ENCODE measurements around the gene CEP97. TPM values are rescaled to one million over a fixed set of nuclear protein-coding genes. Genes with fewer than 3 reads are reported as not detected.
"Not testable (repeated sequence)": the region's sequence is repeated elsewhere in the genome, so short reads cannot be mapped to it uniquely, and the experiment has no call there.

CEP97 gene
- total RNA-seq, 4 donors from 2014 or later, result 3.0 to 6.7 (median 5.9) TPM

- Histone ChIP-seq H3K4me3 (peak overlapping the region; percentile 65 to 85 (median 73)), H3K4me1 (peaks cover 12 to 57% (median 21%) of the 10 kb centered on the region in 3 donors), H3K27me3 (no peaks in the 10 kb centered on the region), H3K36me3 (peaks cover 4 to 31% (median 9%) of the 10 kb centered on the region in 3 donors), H3K27ac (peak overlapping the region; percentile 92 to 97 (median 96)), H3K9me3 (no peaks in the 10 kb centered on the region)
- 42 to 47% methylated on average over 20 to 25 of the region's 25 CpGs for WGBS, 2 donors
- DNase-seq, result no peak
- no peak for TF ChIP-seq POLR2A (IDR thresholded peaks at IDR 0.05)
- TF ChIP-seq CTCF (IDR thresholded peaks at IDR 0.05), result no peak
- intact Hi-C loops (cut with DNase I), result no loop called here
Measured at GRCh38 chr3:101687142-101687931, 37.1 kb upstream of the CEP97 start.

GRCh38 chr3:101689286-101689685 lies 35.1 kb upstream of the CEP97 start:
- no peak for DNase-seq
- Histone ChIP-seq H3K9me3 (no peaks in the 10 kb centered on the region), H3K27me3 (no peaks in the 10 kb centered on the region), H3K4me1 (peaks cover 4 to 39% (median 11%) of the 10 kb centered on the region in 3 donors), H3K36me3 (peaks cover 0 to 12% (median under 1%) of the 10 kb centered on the region in 3 donors), H3K27ac (no peak overlapping the region), H3K4me3 (no peak overlapping the region)
- WGBS, 2 donors, result 76 to 95% methylated on average over 2 of the region's 2 CpGs
- intact Hi-C loops (cut with DNase I), result no loop called here
- TF ChIP-seq POLR2A (IDR thresholded peaks at IDR 0.05), result no peak

GRCh38 chr3:101690972-101691371 lies 33.4 kb upstream of the CEP97 start:
- DNase-seq, result no peak
- Histone ChIP-seq H3K4me1 (peaks cover 0 to 31% (median 4%) of the 10 kb centered on the region in 3 donors), H3K27me3 (no peaks in the 10 kb centered on the region), H3K9me3 (no peaks in the 10 kb centered on the region), H3K27ac (peak overlapping the region in 1 of 4 donors; percentile 58), H3K4me3 (no peak overlapping the region), H3K36me3 (no peaks in the 10 kb centered on the region)
- intact Hi-C loops (cut with DNase I), result no loop called here
- TF ChIP-seq POLR2A (IDR thresholded peaks at IDR 0.05) (no peak), CTCF (IDR thresholded peaks at IDR 0.05) (no peak)

- DNase-seq; H3K27me3 ChIP-seq; H3K4me3 ChIP-seq; H3K9me3 ChIP-seq; intact Hi-C loops (cut with DNase I); H3K36me3 ChIP-seq: not testable (repeated sequence)
- peak overlapping the region in 1 of 4 donors; percentile 58 for H3K27ac ChIP-seq
- WGBS, 2 donors, result 66 to 73% methylated on average over 8 to 9 of the region's 15 CpGs
- H3K4me1 ChIP-seq, result peaks cover 0 to 31% (median 4%) of the 10 kb centered on the region in 3 donors
Measured at GRCh38 chr3:101691685-101692671, 32.4 kb upstream of the CEP97 start.

- H3K9me3 ChIP-seq; H3K4me3 ChIP-seq; intact Hi-C loops (cut with DNase I); H3K27ac ChIP-seq; H3K36me3 ChIP-seq; H3K27me3 ChIP-seq; DNase-seq: not testable (repeated sequence)
- peaks cover 0 to 21% (median 0%) of the 10 kb centered on the region in 3 donors for H3K4me1 ChIP-seq
- TF ChIP-seq CTCF (IDR thresholded peaks at IDR 0.05), result peak in 5 of 6 experiments; percentile 37 to 75 (median 54)
- 71% methylated on average over 10 to 13 of the region's 13 CpGs for WGBS, 2 donors
Measured at GRCh38 chr3:101693540-101693939, 30.9 kb upstream of the CEP97 start.

- H3K4me1 ChIP-seq, result peaks cover 0 to 21% (median 0%) of the 10 kb centered on the region in 3 donors
- H3K9me3 ChIP-seq; H3K4me3 ChIP-seq; H3K36me3 ChIP-seq; intact Hi-C loops (cut with DNase I); DNase-seq; H3K27ac ChIP-seq; H3K27me3 ChIP-seq: not testable (repeated sequence)
- WGBS, 2 donors, result 83 to 86% methylated on average over 4 of the region's 4 CpGs
Measured at GRCh38 chr3:101694836-101695235, 29.6 kb upstream of the CEP97 start.
